ENCODE measurements around the gene ZNF800.

DNA sequence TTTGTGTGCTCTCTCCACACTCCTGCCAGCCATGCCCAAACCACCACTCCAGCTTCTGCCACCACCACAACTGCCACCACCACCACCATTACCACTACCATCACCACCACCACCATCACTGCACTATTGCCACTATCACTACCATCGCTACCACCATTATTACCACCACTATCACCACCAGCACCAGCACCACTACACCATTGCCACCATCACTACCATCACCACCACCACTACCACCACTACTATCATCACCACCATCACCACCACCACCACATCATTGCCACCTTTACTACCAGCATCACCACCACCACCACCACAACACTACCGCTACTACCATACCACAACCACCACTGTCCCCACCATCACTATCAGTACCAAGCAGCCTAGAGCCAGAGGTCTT lies 26.0 kb upstream of the ZNF800 start:
- TF ChIP-seq, protein P1, sequence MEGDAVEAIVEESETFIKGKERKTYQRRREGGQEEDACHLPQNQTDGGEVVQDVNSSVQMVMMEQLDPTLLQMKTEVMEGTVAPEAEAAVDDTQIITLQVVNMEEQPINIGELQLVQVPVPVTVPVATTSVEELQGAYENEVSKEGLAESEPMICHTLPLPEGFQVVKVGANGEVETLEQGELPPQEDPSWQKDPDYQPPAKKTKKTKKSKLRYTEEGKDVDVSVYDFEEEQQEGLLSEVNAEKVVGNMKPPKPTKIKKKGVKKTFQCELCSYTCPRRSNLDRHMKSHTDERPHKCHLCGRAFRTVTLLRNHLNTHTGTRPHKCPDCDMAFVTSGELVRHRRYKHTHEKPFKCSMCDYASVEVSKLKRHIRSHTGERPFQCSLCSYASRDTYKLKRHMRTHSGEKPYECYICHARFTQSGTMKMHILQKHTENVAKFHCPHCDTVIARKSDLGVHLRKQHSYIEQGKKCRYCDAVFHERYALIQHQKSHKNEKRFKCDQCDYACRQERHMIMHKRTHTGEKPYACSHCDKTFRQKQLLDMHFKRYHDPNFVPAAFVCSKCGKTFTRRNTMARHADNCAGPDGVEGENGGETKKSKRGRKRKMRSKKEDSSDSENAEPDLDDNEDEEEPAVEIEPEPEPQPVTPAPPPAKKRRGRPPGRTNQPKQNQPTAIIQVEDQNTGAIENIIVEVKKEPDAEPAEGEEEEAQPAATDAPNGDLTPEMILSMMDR (IDR thresholded peaks at IDR 0.05) = no peak
- no peak for TF ChIP-seq POLR2A (IDR thresholded peaks at IDR 0.05)
